HFFc6 (cell line): ENCODE results near the gene DENND2D. TPM values are rescaled to one million over a fixed set of nuclear protein-coding genes. Genes with fewer than 3 reads are reported as not detected.

Source experiments
- DNase-seq: peaks from one replicate; pipeline ENCODE4 v3.0.0-alpha.2; 2018
- H3K27ac Mint-ChIP-seq: 2 replicates; pipeline ENCODE4 v1.8.0; 2020; ENCODE audit warnings: mild to moderate bottlenecking, mixed read lengths
- H3K27me3 Mint-ChIP-seq: 2 replicates; pipeline ENCODE4 v1.8.0; 2021; ENCODE audit warnings: mild to moderate bottlenecking, moderate library complexity, mixed read lengths; ENCODE audit not compliant: insufficient read depth
- H3K36me3 Mint-ChIP-seq: 2 replicates; pipeline ENCODE4 v1.8.0; 2021; ENCODE audit warnings: low read depth, mixed read lengths
- H3K4me1 Mint-ChIP-seq: 2 replicates; pipeline ENCODE4 v1.8.0; 2020; ENCODE audit warnings: low read depth, mixed read lengths
- H3K4me3 Mint-ChIP-seq: 2 replicates; pipeline ENCODE4 v1.8.0; 2020; ENCODE audit warnings: mild to moderate bottlenecking, moderate library complexity, mixed read lengths
- H3K9me3 Mint-ChIP-seq: 2 replicates; pipeline ENCODE4 v1.8.0; 2020; ENCODE audit warnings: mild to moderate bottlenecking, mixed read lengths
- CTCF ChIP-seq: fragments of 200-600 bp; sonication (generic); IDR thresholded peaks from 2 replicates; pipeline ENCODE4 v1.5.0; 2021; ENCODE audit warnings: antibody characterized with exemption, mild to moderate bottlenecking
- total RNA-seq, 6 experiments: library from RNA; stranded (reverse); fragmentation: NEBNext Ultra II Directional; extraction: Animal tissue kit (Norgen Biotek cat#: 25700); gene quantifications; 2 replicates in 1 of 6; 3 replicates in 5 of 6; pipeline ENCODE4 v1.2.3, GENCODE V29; 2021

DENND2D gene
- total RNA-seq, 6 experiments from 2014 or later: 0.92 to 4.0 (median 3.7) TPM

DNA sequence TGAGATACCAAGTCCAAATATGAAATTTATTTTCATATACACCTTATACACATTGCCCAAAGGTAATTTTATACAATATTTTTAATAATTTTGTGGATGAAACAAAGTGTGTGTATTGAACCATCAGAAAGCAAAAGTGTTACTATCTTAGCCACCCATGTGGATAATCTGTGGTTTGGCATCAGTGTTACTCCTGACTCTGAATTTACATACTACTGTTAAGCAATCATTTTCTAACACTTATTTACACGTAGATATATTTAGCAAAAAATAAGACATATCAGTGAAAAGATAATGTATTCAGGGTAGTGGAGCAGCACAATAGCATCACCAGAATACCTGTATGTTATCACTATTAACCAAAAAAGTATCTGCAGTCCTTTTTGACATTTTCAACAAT lies 23.8 kb downstream of the DENND2D start:
- H3K27me3 Mint-ChIP-seq: no peaks in the 10 kb centered on the region; the same call in 1 of the 2 replicates
- H3K9me3 Mint-ChIP-seq: no peaks in the 10 kb centered on the region
- H3K4me3 Mint-ChIP-seq: no peak overlapping the region
- H3K36me3 Mint-ChIP-seq: peaks cover 21% of the 10 kb centered on the region
- H3K27ac Mint-ChIP-seq: no peak overlapping the region
- TF ChIP-seq CTCF: no peak
- no peak for DNase-seq
- peaks cover 12% of the 10 kb centered on the region for H3K4me1 Mint-ChIP-seq

GRCh38 chr1:111175349-111175748 lies 25.1 kb downstream of the DENND2D start:
- Mint-ChIP-seq H3K9me3 (no peaks in the 10 kb centered on the region), H3K4me3 (no peak overlapping the region), H3K27ac (no peak overlapping the region), H3K27me3 (no peaks in the 10 kb centered on the region; the same call in 1 of the 2 replicates), H3K36me3 (peaks cover 21% of the 10 kb centered on the region), H3K4me1 (peaks cover 12% of the 10 kb centered on the region)
- DNase-seq: no peak
- TF ChIP-seq CTCF: no peak

DNA sequence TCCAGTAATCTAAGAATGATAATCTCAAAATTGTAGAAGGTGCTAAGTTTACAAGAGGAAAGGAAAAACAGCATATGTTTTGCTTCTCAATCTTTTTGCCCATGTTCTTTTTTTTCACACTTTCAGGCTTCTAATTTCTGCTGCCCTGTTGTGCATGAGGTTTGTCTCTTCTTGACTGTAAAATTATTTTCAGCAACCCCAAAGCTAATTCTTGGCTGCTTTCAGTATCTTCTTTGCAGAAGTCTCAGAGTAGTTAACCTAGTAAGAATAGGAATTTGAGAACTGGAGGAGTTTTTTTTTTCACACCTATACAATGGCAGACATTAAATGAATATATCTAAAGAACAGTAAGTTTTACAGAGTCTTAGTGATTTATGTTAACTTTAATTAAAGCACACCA lies 26.4 kb downstream of the DENND2D start:
- H3K36me3 Mint-ChIP-seq: peaks cover 9% of the 10 kb centered on the region

DNA sequence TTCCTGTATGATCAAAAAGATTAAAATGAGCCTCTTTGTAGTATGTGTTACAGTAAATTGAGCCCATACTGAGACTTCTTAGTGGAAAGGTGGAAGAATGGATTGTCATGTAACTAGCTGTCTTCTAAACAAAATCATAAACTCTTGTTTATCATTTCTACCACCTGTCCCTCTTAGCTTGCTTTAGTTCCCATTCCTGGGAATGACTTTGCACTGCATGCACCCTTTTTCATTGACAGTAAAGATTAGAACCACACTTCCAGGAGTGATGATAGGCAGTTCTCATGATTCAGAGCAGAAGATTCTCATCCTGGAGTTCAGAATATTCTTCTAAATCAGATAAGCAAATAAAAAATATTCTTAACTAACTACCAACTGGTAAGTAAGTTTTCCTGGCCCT lies 28.0 kb downstream of the DENND2D start:
- H3K4me3 Mint-ChIP-seq: no peak overlapping the region
- no peaks in the 10 kb centered on the region for H3K9me3 Mint-ChIP-seq
- H3K4me1 Mint-ChIP-seq: peaks cover 16% of the 10 kb centered on the region

More for the DNA sequence above, 26.4 kb downstream of the DENND2D start:
- no peak overlapping the region for H3K4me3 Mint-ChIP-seq
- H3K27me3 Mint-ChIP-seq: no peaks in the 10 kb centered on the region; the same call in 1 of the 2 replicates
- DNase-seq: no peak
- H3K4me1 Mint-ChIP-seq: peaks cover 12% of the 10 kb centered on the region
- no peak for TF ChIP-seq CTCF
- no peaks in the 10 kb centered on the region for H3K9me3 Mint-ChIP-seq
- no peak overlapping the region for H3K27ac Mint-ChIP-seq

GRCh38 chr1:111164151-111164550 lies 36.3 kb downstream of the DENND2D start:
- TF ChIP-seq CTCF: no peak
- Mint-ChIP-seq H3K27me3 (peaks cover 1% of the 10 kb centered on the region; the same call in 1 of the 2 replicates), H3K36me3 (peaks cover 8% of the 10 kb centered on the region), H3K27ac (no peak overlapping the region), H3K4me1 (peaks cover 12% of the 10 kb centered on the region), H3K4me3 (no peak overlapping the region), H3K9me3 (no peaks in the 10 kb centered on the region)
- no peak for DNase-seq

More for the DNA sequence above, 28.0 kb downstream of the DENND2D start:
- TF ChIP-seq CTCF: no peak
- Mint-ChIP-seq H3K36me3 (peaks cover 14% of the 10 kb centered on the region), H3K27me3 (peaks cover 1% of the 10 kb centered on the region; the same call in 1 of the 2 replicates), H3K27ac (peak overlapping the region; percentile 48; the same call in 1 of the 2 replicates)
- no peak for DNase-seq

- DNase-seq: no peak
- H3K36me3 Mint-ChIP-seq: peaks cover 10% of the 10 kb centered on the region
- peaks cover 12% of the 10 kb centered on the region for H3K4me1 Mint-ChIP-seq
- H3K4me3 Mint-ChIP-seq: no peak overlapping the region
- H3K27me3 Mint-ChIP-seq: peaks cover 1% of the 10 kb centered on the region; the same call in 1 of the 2 replicates
- no peak for TF ChIP-seq CTCF
- H3K27ac Mint-ChIP-seq: no peak overlapping the region
- no peaks in the 10 kb centered on the region for H3K9me3 Mint-ChIP-seq
Observed at GRCh38 chr1:111163363-111163762, 37.1 kb downstream of the DENND2D start.
